Caco-2 (cell line): ENCODE data around the gene OLFML3. TPM values are rescaled to one million over a fixed set of nuclear protein-coding genes. Genes with fewer than 3 reads are reported as not detected.

Source experiments
- BruUV-seq: library from RNA; stranded (reverse); fragments of 400-500 nt; replicated peaks from 2 replicates; lab custom pipeline; 2021; lab: Mats Ljungman, UMichigan
- CTCF ChIA-PET: fragments of 300-600 bp; sonication (Branson Sonifier 250); formaldehyde crosslinking; loops from one replicate; lab custom pipeline; 2022; ENCODE audit warnings: antibody characterized with exemption; lab: Charles Lee
- POLR2A ChIA-PET: fragments of 300-600 bp; sonication (Branson Sonifier 250); formaldehyde crosslinking; loops from one replicate; lab custom pipeline; 2022; ENCODE audit warnings: antibody characterized with exemption; lab: Charles Lee
- DNase-seq, 2 experiments: peaks; one replicate each; pipeline versions ENCODE4 v3.0.0 to v3.0.0-alpha.2; 2020 to 2022
- H3K27me3 ChIP-seq: replicated peaks from 2 replicates; pipeline ENCODE4 v1.6.0; 2011; ENCODE audit warnings: low read length; ENCODE audit not compliant: control insufficient read depth, insufficient read depth
- H3K36me3 ChIP-seq: 2 replicates; pipeline ENCODE4 v1.5.1; 2011; ENCODE audit warnings: low read length; ENCODE audit not compliant: control insufficient read depth, insufficient read depth
- H3K4me1 ChIP-seq: fragments of 250-450 bp; sonication (Bioruptor Pico); 2 replicates; pipeline ENCODE4 v1.5.1; 2020; ENCODE audit warnings: mild to moderate bottlenecking
- H3K4me3 ChIP-seq: 2 replicates; pipeline ENCODE4 v1.5.1; 2011; ENCODE audit warnings: low read depth, mild to moderate bottlenecking, control low read depth, low read length
- H3K9me3 ChIP-seq: fragments of 250-450 bp; sonication (Bioruptor Pico); 2 replicates; pipeline ENCODE4 v1.5.1; 2020; ENCODE audit warnings: mild to moderate bottlenecking, moderate library complexity
- H3K27ac Mint-ChIP-seq: one replicate; pipeline ENCODE4 v1.8.0; 2022; ENCODE audit warnings: mixed read lengths; ENCODE audit not compliant: unreplicated experiment
- H3K27me3 Mint-ChIP-seq: one replicate; pipeline ENCODE4 v1.8.0; 2022; ENCODE audit warnings: mixed read lengths; ENCODE audit not compliant: insufficient read depth, unreplicated experiment
- H3K36me3 Mint-ChIP-seq: one replicate; pipeline ENCODE4 v1.8.0; 2022; ENCODE audit warnings: mild to moderate bottlenecking, mixed read lengths; ENCODE audit not compliant: insufficient read depth, unreplicated experiment
- H3K4me1 Mint-ChIP-seq: one replicate; pipeline ENCODE4 v1.8.0; 2022; ENCODE audit warnings: low read depth, mixed read lengths; ENCODE audit not compliant: unreplicated experiment
- H3K4me3 Mint-ChIP-seq: one replicate; pipeline ENCODE4 v1.8.0; 2022; ENCODE audit warnings: mild to moderate bottlenecking, moderate library complexity, mixed read lengths; ENCODE audit not compliant: unreplicated experiment
- H3K9me3 Mint-ChIP-seq: one replicate; pipeline ENCODE4 v1.8.0; 2022; ENCODE audit warnings: mixed read lengths; ENCODE audit not compliant: unreplicated experiment
- CTCF ChIP-seq, 2 experiments: fragments of 200-600 bp in 1 of 2; IDR thresholded peaks; 1 replicate in 1 of 2; 2 replicates in 1 of 2; pipeline versions ENCODE4 v1.5.1 to v1.8.0; 2011 to 2022; ENCODE audit warnings: antibody characterized with exemption in 1 of 2, control low read depth in 1 of 2, inconsistent platforms in 1 of 2, low read depth in 1 of 2, low read length in 1 of 2, mild to moderate bottlenecking in 1 of 2, moderate library complexity in 1 of 2; ENCODE audit not compliant: insufficient read depth in 1 of 2, severe bottlenecking in 1 of 2, unreplicated experiment in 1 of 2
- intact Hi-C: fragments of 100-400 bp; cut with micrococcal nuclease; formaldehyde crosslinking; loops from one replicate; pipeline ENCODE4 v1.10.0; 2022; ENCODE audit not compliant: unreplicated experiment
- total RNA-seq: library from RNA; stranded (reverse); gene quantifications from 2 replicates; pipeline ENCODE4 v1.2.3, GENCODE V29; 2022

The OLFML3 gene
- total RNA-seq, 1 experiment from 2014 or later, result 36.5 TPM

GRCh38 chr1:114008480-114008941 lies 29.2 kb downstream of the OLFML3 start:
- H3K27me3 Mint-ChIP-seq, result no peaks in the 10 kb centered on the region
- no peak overlapping the region for H3K27ac Mint-ChIP-seq
- intact Hi-C loops, result no loop called here
- H3K36me3 Mint-ChIP-seq, result peaks cover 6% of the 10 kb centered on the region
- H3K9me3 Mint-ChIP-seq, result peaks cover 27% of the 10 kb centered on the region
- H3K4me3 ChIP-seq, result no peak overlapping the region
- DNase-seq, result no peak
- TF ChIP-seq CTCF (IDR thresholded peaks at IDR 0.05; ENCODE audit: insufficient read depth in 1 of 2, low read depth in 1 of 2, low read length in 1 of 2, severe bottlenecking in 1 of 2, unreplicated experiment in 1 of 2), result no peak
- no peak overlapping the region for H3K4me3 Mint-ChIP-seq
- ChIA-PET POLR2A (no interaction called here), CTCF (interaction anchor here (1.2 kb wide), 1 partner anchor 30 kb away, joined by 5 read pairs; the partner anchor contains the start of gene OLFML3)
- BruUV-seq, result no TSS peak
- H3K27me3 ChIP-seq, result no peaks in the 10 kb centered on the region
- H3K4me1 ChIP-seq, result peaks cover 14% of the 10 kb centered on the region; the same call in 1 of the 2 replicates
- peaks cover 13% of the 10 kb centered on the region for H3K4me1 Mint-ChIP-seq
- no peaks in the 10 kb centered on the region for H3K9me3 ChIP-seq
- no peaks in the 10 kb centered on the region for H3K36me3 ChIP-seq

GRCh38 chr1:114008993-114009392 lies 29.7 kb downstream of the OLFML3 start:
- no peak overlapping the region for H3K4me3 Mint-ChIP-seq
- POLR2A ChIA-PET, result no interaction called here
- CTCF ChIA-PET, result interaction anchor here (1.2 kb wide), 1 partner anchor 30 kb away, joined by 5 read pairs; the partner anchor contains the start of gene OLFML3
- H3K9me3 ChIP-seq, result no peaks in the 10 kb centered on the region
- no peaks in the 10 kb centered on the region for H3K27me3 Mint-ChIP-seq
- H3K4me3 ChIP-seq, result no peak overlapping the region
- no peak for DNase-seq
- H3K36me3 ChIP-seq, result no peaks in the 10 kb centered on the region
- TF ChIP-seq CTCF (IDR thresholded peaks at IDR 0.05; ENCODE audit: insufficient read depth in 1 of 2, low read depth in 1 of 2, low read length in 1 of 2, severe bottlenecking in 1 of 2, unreplicated experiment in 1 of 2), result no peak
- BruUV-seq, result no TSS peak
- peaks cover 14% of the 10 kb centered on the region; the same call in 1 of the 2 replicates for H3K4me1 ChIP-seq
- intact Hi-C loops, result no loop called here
- H3K27ac Mint-ChIP-seq, result no peak overlapping the region
- H3K27me3 ChIP-seq, result no peaks in the 10 kb centered on the region
- peaks cover 13% of the 10 kb centered on the region for H3K4me1 Mint-ChIP-seq
- peaks cover 6% of the 10 kb centered on the region for H3K36me3 Mint-ChIP-seq
- H3K9me3 Mint-ChIP-seq, result peaks cover 27% of the 10 kb centered on the region

GRCh38 chr1:114009393-114009792 lies 30.1 kb downstream of the OLFML3 start:
- Mint-ChIP-seq H3K36me3 (peaks cover 6% of the 10 kb centered on the region), H3K4me3 (no peak overlapping the region), H3K4me1 (peaks cover 13% of the 10 kb centered on the region), H3K27me3 (no peaks in the 10 kb centered on the region), H3K27ac (no peak overlapping the region), H3K9me3 (peaks cover 27% of the 10 kb centered on the region)
- TF ChIP-seq CTCF (IDR thresholded peaks at IDR 0.05; ENCODE audit: insufficient read depth in 1 of 2, low read depth in 1 of 2, low read length in 1 of 2, severe bottlenecking in 1 of 2, unreplicated experiment in 1 of 2), result no peak
- intact Hi-C loops, result no loop called here
- H3K9me3 ChIP-seq, result no peaks in the 10 kb centered on the region
- no peak overlapping the region for H3K4me3 ChIP-seq
- no TSS peak for BruUV-seq
- ChIA-PET POLR2A (no interaction called here), CTCF (interaction anchor here (1.2 kb wide), 1 partner anchor 30 kb away, joined by 5 read pairs; the partner anchor contains the start of gene OLFML3)
- H3K36me3 ChIP-seq, result no peaks in the 10 kb centered on the region
- no peaks in the 10 kb centered on the region for H3K27me3 ChIP-seq
- peaks cover 14% of the 10 kb centered on the region; the same call in 1 of the 2 replicates for H3K4me1 ChIP-seq
- DNase-seq, result no peak
